K562 (cell line): ENCODE measurements around the gene MRNIP. TPM values are rescaled to one million over a fixed set of nuclear protein-coding genes. Genes with fewer than 3 reads are reported as not detected.

Source experiments
- BCL6 ChIP-seq: fragments of 250-450 bp; sonication (Bioruptor Pico); IDR thresholded peaks from 2 replicates; pipeline ENCODE4 v1.4.0; 2020
- CBX8 ChIP-seq: fragments of 200-600 bp; sonication (generic); IDR thresholded peaks from 2 replicates; pipeline ENCODE4 v1.6.1; 2012; ENCODE audit warnings: borderline replicate concordance, mixed run types, low read depth, mild to moderate bottlenecking, moderate library complexity, mixed read lengths, low read length, control low read depth, inconsistent platforms; ENCODE audit not compliant: poor library complexity, severe bottlenecking; ENCODE audit errors: extremely low read depth
- E2F3 ChIP-seq: fragments of 250-450 bp; sonication (Bioruptor Pico); IDR thresholded peaks from 2 replicates; pipeline ENCODE4 v1.4.0; 2020; ENCODE audit warnings: mild to moderate bottlenecking
- GABPA ChIP-seq: fragments of 200-800 bp; sonication (Bioruptor generic); conservative IDR thresholded peaks from 2 replicates; pipeline ENCODE4 v1.6.1; 2016; ENCODE audit warnings: low read depth, missing genetic modification characterization, missing compliant biosample characterization
- HCFC1 ChIP-seq: IDR thresholded peaks from 2 replicates; pipeline ENCODE4 v1.6.1; 2012; ENCODE audit warnings: low read depth, low read length, improper control_type of control experiment
- HEY1 ChIP-seq: fragments of 250-450 bp; sonication (Bioruptor Pico); IDR thresholded peaks from 2 replicates; pipeline ENCODE4 v1.5.0; 2020; ENCODE audit warnings: mild to moderate bottlenecking, moderate library complexity, borderline replicate concordance
- HMG20B ChIP-seq: fragments of 250-450 bp; sonication (Bioruptor Pico); IDR thresholded peaks from 2 replicates; pipeline ENCODE4 v1.5.0; 2021; ENCODE audit warnings: mild to moderate bottlenecking
- L3MBTL2 ChIP-seq: fragments of 450-650 bp; IDR thresholded peaks from 2 replicates; pipeline ENCODE4 v1.6.1; 2016; ENCODE audit warnings: mild to moderate bottlenecking, moderate library complexity
- MTA1 ChIP-seq: fragments of 450-650 bp; IDR thresholded peaks from 2 replicates; pipeline ENCODE4 v1.6.1; 2017; ENCODE audit warnings: borderline replicate concordance
- NR1H2 ChIP-seq: sonication (generic); formaldehyde crosslinking; IDR thresholded peaks from 2 replicates; pipeline ENCODE4 v1.4.0; 2020; ENCODE audit warnings: mild to moderate bottlenecking, missing genetic modification reagents
- NR2C2 ChIP-seq, 2 experiments: fragments of 200-800 bp in 1 of 2; sonication (Bioruptor generic) in 1 of 2; sonication (generic) in 1 of 2; formaldehyde crosslinking in 1 of 2; IDR thresholded peaks; 2 replicates each; pipeline versions ENCODE4 v1.6.1 to v1.8.0; 2016 to 2022; ENCODE audit warnings: mild to moderate bottlenecking in 1 of 2, missing compliant biosample characterization in 1 of 2, missing genetic modification characterization in 1 of 2, missing genetic modification reagents in 1 of 2
- SMAD2 ChIP-seq: fragments of 150-350 bp; IDR thresholded peaks from 2 replicates; pipeline ENCODE4 v1.6.1; 2014; ENCODE audit warnings: low read depth, mild to moderate bottlenecking, low read length
- SRSF3 ChIP-seq: fragments of 200-400 bp; formaldehyde crosslinking; IDR thresholded peaks from 2 replicates; pipeline ENCODE4 v1.6.1; 2016; ENCODE audit warnings: mild to moderate bottlenecking, low read length, moderate library complexity; ENCODE audit not compliant: insufficient read depth
- SRSF9 ChIP-seq: fragments of 200-400 bp; formaldehyde crosslinking; IDR thresholded peaks from 2 replicates; pipeline ENCODE4 v1.6.1; 2017; ENCODE audit warnings: low read depth, low read length, borderline replicate concordance
- TAF7 ChIP-seq: fragments of 450-650 bp; IDR thresholded peaks from 2 replicates; pipeline ENCODE4 v1.6.1; 2016; ENCODE audit warnings: missing genetic modification characterization, missing compliant biosample characterization
- ZC3H8 ChIP-seq: fragments of 450-650 bp; IDR thresholded peaks from 2 replicates; pipeline ENCODE4 v1.6.1; 2017
- ZNF316 ChIP-seq: fragments of 450-650 bp; IDR thresholded peaks from 2 replicates; pipeline ENCODE4 v1.6.1; 2016
- polyA plus RNA-seq, 8 experiments: library from polyadenylated mRNA; depleted of rRNA in 4 of 8; stranded (reverse) in 5 of 8; unstranded in 3 of 8; fragments of >200 nt; fragmentation: Nextera tagmentation in 2 of 8; fragmentation: Illumina TruSeq in 1 of 8; extraction: Ambion mirVana in 2 of 8; extraction: Trizol in 1 of 8; gene quantifications; 2 replicates each; pipeline versions ENCODE4 v1.2.1 to v1.2.3, GENCODE V29; 2011 to 2014; ENCODE audit warnings: inconsistent platforms in 1 of 8, missing spikeins in 1 of 8
- total RNA-seq, 7 experiments: library from RNA; depleted of rRNA in 6 of 7; stranded (reverse); fragments of >200 nt in 6 of 7; fragmentation: Illumina TruSeq in 2 of 7; extraction: Trizol in 2 of 7; gene quantifications; 2 replicates each; pipeline versions ENCODE4 v1.2.1 to v1.2.3, GENCODE V29; 2011 to 2021; ENCODE audit warnings: low replicate concordance in 1 of 7
- TF ChIP-seq, protein P1 (sequence below), 2 experiments: fragments of 150-350 bp in 1 of 2; IDR thresholded peaks; 2 replicates each; pipeline ENCODE4 v1.6.1; 2012 to 2016; ENCODE audit warnings: low read depth in 2 of 2, low read length in 2 of 2, mild to moderate bottlenecking in 1 of 2, moderate library complexity in 1 of 2
- TF ChIP-seq, protein P2 (sequence below): fragments of 450-650 bp; IDR thresholded peaks from 2 replicates; pipeline ENCODE4 v1.6.1; 2016
- TF ChIP-seq, protein P3 (sequence below): fragments of 250-450 bp; sonication (Bioruptor Pico); IDR thresholded peaks from 2 replicates; pipeline ENCODE4 v1.5.0; 2020; ENCODE audit warnings: mild to moderate bottlenecking
- TF ChIP-seq, protein P4 (sequence below), 2 experiments: fragments of 450-650 bp in 1 of 2; sonication (generic) in 1 of 2; formaldehyde crosslinking; conservative IDR thresholded peaks; 2 replicates each; pipeline versions ENCODE4 v1.4.0 to v1.8.1; 2020 to 2022; ENCODE audit warnings: mild to moderate bottlenecking in 1 of 2, missing genetic modification reagents in 1 of 2
- TF ChIP-seq, protein P5 (sequence below): fragments of 250-450 bp; sonication (Bioruptor Pico); IDR thresholded peaks from 2 replicates; pipeline ENCODE4 v1.4.0; 2020; ENCODE audit warnings: mild to moderate bottlenecking, moderate library complexity

MRNIP gene
- total and polyA plus RNA-seq, 9 of the 15 experiments (the other 6 are each of a cell fraction or from before 2014, with no cell fraction given) = 3.6 to 39.0 (median 16.8) TPM

DNA sequence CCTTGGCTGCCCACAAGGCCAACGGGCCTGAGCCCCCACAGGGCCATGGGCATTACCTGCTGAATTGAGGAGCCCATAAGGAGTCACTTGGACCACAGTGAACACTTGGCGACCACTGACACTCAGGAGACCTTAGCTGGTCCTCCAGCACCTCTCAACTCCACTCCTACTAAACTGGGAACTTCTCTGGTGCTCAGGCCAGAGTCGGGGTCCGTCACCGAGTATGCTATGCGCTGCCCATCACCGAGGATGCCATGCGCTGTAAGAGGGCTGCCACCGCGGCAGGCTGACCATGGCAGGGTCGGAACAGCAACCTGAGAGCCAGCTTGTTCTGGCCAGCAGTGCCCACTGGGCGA lies 38.5 kb downstream of the MRNIP start (continued):
- TF ChIP-seq, protein P1, sequence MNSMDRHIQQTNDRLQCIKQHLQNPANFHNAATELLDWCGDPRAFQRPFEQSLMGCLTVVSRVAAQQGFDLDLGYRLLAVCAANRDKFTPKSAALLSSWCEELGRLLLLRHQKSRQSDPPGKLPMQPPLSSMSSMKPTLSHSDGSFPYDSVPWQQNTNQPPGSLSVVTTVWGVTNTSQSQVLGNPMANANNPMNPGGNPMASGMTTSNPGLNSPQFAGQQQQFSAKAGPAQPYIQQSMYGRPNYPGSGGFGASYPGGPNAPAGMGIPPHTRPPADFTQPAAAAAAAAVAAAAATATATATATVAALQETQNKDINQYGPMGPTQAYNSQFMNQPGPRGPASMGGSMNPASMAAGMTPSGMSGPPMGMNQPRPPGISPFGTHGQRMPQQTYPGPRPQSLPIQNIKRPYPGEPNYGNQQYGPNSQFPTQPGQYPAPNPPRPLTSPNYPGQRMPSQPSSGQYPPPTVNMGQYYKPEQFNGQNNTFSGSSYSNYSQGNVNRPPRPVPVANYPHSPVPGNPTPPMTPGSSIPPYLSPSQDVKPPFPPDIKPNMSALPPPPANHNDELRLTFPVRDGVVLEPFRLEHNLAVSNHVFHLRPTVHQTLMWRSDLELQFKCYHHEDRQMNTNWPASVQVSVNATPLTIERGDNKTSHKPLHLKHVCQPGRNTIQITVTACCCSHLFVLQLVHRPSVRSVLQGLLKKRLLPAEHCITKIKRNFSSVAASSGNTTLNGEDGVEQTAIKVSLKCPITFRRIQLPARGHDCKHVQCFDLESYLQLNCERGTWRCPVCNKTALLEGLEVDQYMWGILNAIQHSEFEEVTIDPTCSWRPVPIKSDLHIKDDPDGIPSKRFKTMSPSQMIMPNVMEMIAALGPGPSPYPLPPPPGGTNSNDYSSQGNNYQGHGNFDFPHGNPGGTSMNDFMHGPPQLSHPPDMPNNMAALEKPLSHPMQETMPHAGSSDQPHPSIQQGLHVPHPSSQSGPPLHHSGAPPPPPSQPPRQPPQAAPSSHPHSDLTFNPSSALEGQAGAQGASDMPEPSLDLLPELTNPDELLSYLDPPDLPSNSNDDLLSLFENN (IDR thresholded peaks at IDR 0.05; ENCODE audit: low read depth in 2 of 2, low read length in 2 of 2) = no peak
- TF ChIP-seq, protein P2, sequence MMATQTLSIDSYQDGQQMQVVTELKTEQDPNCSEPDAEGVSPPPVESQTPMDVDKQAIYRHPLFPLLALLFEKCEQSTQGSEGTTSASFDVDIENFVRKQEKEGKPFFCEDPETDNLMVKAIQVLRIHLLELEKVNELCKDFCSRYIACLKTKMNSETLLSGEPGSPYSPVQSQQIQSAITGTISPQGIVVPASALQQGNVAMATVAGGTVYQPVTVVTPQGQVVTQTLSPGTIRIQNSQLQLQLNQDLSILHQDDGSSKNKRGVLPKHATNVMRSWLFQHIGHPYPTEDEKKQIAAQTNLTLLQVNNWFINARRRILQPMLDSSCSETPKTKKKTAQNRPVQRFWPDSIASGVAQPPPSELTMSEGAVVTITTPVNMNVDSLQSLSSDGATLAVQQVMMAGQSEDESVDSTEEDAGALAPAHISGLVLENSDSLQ = no peak
- TF ChIP-seq ZC3H8 (no peak), HCFC1 (no peak), E2F3 (CRISPR knock-in tag) (0 out of 2 replicates have a peak, but pooled peaks have one; percentile 42), BCL6 (CRISPR knock-in tag) (0 out of 2 replicates have a peak, but pooled peaks have one; percentile 11), CBX8 (no peak), L3MBTL2 (no peak), NR1H2 (no peak), HMG20B (CRISPR knock-in tag) (no peak), GABPA (tag) (no peak), SRSF3 (0 out of 2 replicates have a peak, but pooled peaks have one; percentile 15), ZNF316 (no peak), NR2C2 (CRISPR knock-in tag; IDR thresholded peaks at IDR 0.05) (no peak), NR2C2 (tag; IDR thresholded peaks at IDR 0.05) (no peak), SRSF9 (no peak), MTA1 (no peak), HEY1 (CRISPR knock-in tag) (no peak), SMAD2 (no peak), TAF7 (tag) (no peak)
- TF ChIP-seq, protein P3, sequence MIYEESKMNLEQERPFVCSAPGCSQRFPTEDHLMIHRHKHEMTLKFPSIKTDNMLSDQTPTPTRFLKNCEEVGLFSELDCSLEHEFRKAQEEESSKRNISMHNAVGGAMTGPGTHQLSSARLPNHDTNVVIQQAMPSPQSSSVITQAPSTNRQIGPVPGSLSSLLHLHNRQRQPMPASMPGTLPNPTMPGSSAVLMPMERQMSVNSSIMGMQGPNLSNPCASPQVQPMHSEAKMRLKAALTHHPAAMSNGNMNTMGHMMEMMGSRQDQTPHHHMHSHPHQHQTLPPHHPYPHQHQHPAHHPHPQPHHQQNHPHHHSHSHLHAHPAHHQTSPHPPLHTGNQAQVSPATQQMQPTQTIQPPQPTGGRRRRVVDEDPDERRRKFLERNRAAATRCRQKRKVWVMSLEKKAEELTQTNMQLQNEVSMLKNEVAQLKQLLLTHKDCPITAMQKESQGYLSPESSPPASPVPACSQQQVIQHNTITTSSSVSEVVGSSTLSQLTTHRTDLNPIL (CRISPR knock-in tag) = no peak
- TF ChIP-seq, protein P4, sequence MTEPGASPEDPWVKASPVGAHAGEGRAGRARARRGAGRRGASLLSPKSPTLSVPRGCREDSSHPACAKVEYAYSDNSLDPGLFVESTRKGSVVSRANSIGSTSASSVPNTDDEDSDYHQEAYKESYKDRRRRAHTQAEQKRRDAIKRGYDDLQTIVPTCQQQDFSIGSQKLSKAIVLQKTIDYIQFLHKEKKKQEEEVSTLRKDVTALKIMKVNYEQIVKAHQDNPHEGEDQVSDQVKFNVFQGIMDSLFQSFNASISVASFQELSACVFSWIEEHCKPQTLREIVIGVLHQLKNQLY (CRISPR knock-in tag; conservative IDR thresholded peaks at IDR 0.05) = no peak
- TF ChIP-seq, protein P5, sequence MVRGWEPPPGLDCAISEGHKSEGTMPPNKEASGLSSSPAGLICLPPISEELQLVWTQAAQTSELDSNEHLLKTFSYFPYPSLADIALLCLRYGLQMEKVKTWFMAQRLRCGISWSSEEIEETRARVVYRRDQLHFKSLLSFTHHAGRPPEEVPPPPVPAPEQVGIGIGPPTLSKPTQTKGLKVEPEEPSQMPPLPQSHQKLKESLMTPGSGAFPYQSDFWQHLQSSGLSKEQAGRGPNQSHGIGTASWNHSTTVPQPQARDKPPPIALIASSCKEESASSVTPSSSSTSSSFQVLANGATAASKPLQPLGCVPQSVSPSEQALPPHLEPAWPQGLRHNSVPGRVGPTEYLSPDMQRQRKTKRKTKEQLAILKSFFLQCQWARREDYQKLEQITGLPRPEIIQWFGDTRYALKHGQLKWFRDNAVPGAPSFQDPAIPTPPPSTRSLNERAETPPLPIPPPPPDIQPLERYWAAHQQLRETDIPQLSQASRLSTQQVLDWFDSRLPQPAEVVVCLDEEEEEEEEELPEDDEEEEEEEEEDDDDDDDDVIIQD (CRISPR knock-in tag) = no peak
